ENCODE data around the gene NEUROG3.

Gene NEUROG3

GRCh38 chr10:69573056-69573806 is at the start of gene NEUROG3:
NEUROG3 (minus strand) TSS chr10:69573422; CDS start chr10:69573043, 379 bp downstream.
- ChIA-PET POLR2A (ENCODE audit: low non-redundant PET) (no interaction called here), CTCF (interaction anchor here (0.6 to 0.7 kb wide), 2 partner anchors 229 to 392 kb away, joined by 3 to 4 read pairs; no protein-coding TSS in a partner anchor)
- TF ChIP-seq CTCF (conservative IDR thresholded peaks at IDR 0.05; ENCODE audit: low read depth), result no peak
- DNase-seq (ENCODE audit: low spot score), result no peak
- no peak within 1 kb of the TSS for H3K27ac ChIP-seq

- POLR2A ChIA-PET (ENCODE audit: low non-redundant PET), result no interaction called here
- CTCF ChIA-PET, result no interaction called here
- H3K27ac ChIP-seq, result no peak overlapping the region
- no peak for DNase-seq (ENCODE audit: low spot score)
- TF ChIP-seq CTCF (conservative IDR thresholded peaks at IDR 0.05; ENCODE audit: low read depth), result no peak
Measured at GRCh38 chr10:69620625-69621024, 47.4 kb upstream of the NEUROG3 start.

DNA sequence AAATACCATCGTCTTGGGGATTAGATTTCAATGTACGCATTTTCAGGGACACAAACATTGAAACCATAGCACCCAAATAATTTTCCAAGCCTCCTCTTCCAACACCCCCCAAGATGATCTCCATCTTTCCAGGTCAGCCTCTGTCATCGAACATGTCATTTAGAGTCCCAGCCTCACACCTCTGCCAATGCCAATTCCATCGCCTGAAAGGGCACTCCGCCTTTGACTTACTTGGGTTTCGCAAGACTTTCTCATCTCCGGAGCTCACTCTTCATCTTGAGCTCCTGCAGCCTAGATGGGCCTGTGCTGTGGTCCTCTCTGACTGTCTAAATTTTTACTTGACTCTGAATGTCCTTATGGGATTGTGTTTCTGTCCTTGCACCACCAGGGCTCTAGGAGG is 46.4 kb upstream of the NEUROG3 start:
- CTCF ChIA-PET, result interaction anchor here (0.7 to 1.3 kb wide), 2 partner anchors 10 to 17 kb away, joined by 3 to 4 read pairs; no protein-coding TSS in a partner anchor
- POLR2A ChIA-PET (ENCODE audit: low non-redundant PET), result no interaction called here
- no peak for DNase-seq (ENCODE audit: low spot score)
- TF ChIP-seq CTCF (conservative IDR thresholded peaks at IDR 0.05; ENCODE audit: low read depth), result no peak
- H3K27ac ChIP-seq, result no peak overlapping the region

GRCh38 chr10:69618746-69619145 is 45.5 kb upstream of the NEUROG3 start:
- TF ChIP-seq CTCF (conservative IDR thresholded peaks at IDR 0.05; ENCODE audit: low read depth), result no peak
- DNase-seq (ENCODE audit: low spot score), result no peak
- ChIA-PET CTCF (interaction anchor here (1.3 kb wide), 1 partner anchor 18 kb away, joined by 3 read pairs; no protein-coding TSS in a partner anchor), POLR2A (ENCODE audit: low non-redundant PET) (no interaction called here)
- H3K27ac ChIP-seq, result no peak overlapping the region

- POLR2A ChIA-PET (ENCODE audit: low non-redundant PET), result no interaction called here
- CTCF ChIA-PET, result interaction anchor here (0.6 kb wide), 1 partner anchor 553 kb away, joined by 3 read pairs; no protein-coding TSS in a partner anchor
- no peak overlapping the region for H3K27ac ChIP-seq
- DNase-seq (ENCODE audit: low spot score), result no peak
- no peak for TF ChIP-seq CTCF (conservative IDR thresholded peaks at IDR 0.05; ENCODE audit: low read depth)
Measured at GRCh38 chr10:69616358-69616757, 43.1 kb upstream of the NEUROG3 start.

GRCh38 chr10:69614130-69614529 is 40.9 kb upstream of the NEUROG3 start:
- CTCF ChIA-PET, result interaction anchor here (0.5 to 1.0 kb wide), 4 partner anchors 22 to 1671 kb away, joined by 3 to 4 read pairs (median 4); no protein-coding TSS in a partner anchor
- DNase-seq (ENCODE audit: low spot score), result no peak

More at GRCh38 chr10:69614130-69614529, 40.9 kb upstream of the NEUROG3 start:
- no peak overlapping the region for H3K27ac ChIP-seq
- POLR2A ChIA-PET (ENCODE audit: low non-redundant PET), result no interaction called here
- no peak for TF ChIP-seq CTCF (conservative IDR thresholded peaks at IDR 0.05; ENCODE audit: low read depth)
